ENCODE results near the gene MCAT. TPM values are rescaled to one million over a fixed set of nuclear protein-coding genes. Genes with fewer than 3 reads are reported as not detected.

Gene MCAT
- total RNA-seq, 3 donors from 2014 or later: 18.6 to 31.1 (median 26.2) TPM

DNA sequence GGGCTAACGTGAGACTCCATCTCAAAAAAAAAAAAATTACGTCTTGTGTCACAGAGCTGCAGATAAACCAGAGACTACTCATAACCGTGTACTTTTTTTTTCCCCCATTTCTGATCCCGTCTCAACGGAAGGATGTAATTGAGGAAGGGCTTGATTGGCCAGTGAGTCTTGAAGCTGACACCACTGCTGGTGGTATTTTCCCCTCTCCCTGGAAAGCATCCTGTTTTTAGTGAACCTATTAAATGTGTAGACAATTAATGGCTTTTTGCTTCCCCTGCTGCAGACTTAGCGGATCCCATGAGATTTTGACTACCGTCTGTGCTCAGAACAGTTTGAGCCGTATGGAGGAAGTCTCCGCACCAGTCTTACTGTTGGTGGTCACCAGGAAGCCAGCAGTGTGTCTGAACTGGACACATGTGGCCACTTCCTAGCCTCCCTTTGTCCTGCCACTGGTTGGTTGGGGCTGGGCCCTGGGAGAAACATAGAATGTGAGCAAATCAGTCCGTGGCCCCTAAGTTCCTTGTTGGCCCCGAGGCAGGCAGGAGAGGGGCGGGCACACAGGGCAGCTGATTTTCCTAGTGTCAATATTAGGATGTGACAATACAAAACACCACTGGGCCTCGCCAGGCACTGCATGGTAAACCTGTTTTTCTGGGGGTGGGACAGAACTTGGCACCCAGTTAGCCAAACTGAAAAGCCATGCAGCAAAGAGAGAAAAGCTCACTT lies 29.5 kb downstream of the MCAT start:
- Histone ChIP-seq H3K4me3 (no peak overlapping the region), H3K9me3 (no peaks in the 10 kb centered on the region), H3K4me1 (peaks cover 3 to 5% of the 10 kb centered on the region in 2 donors), H3K27me3 (peaks cover 0 to 3% of the 10 kb centered on the region in 2 donors), H3K27ac (peak overlapping the region; percentile 68 to 72), H3K36me3 (no peaks in the 10 kb centered on the region)
- intact Hi-C loops (cut with DNase I; ENCODE audit: low total_unique reads): no loop called here
- TF ChIP-seq POLR2A (IDR thresholded peaks at IDR 0.05) (no peak), CTCF (IDR thresholded peaks at IDR 0.05) (no peak), POLR2AphosphoS5 (IDR thresholded peaks at IDR 0.05) (no peak)
- peak; percentile 53 to 77 for DNase-seq (ENCODE audit: low spot score in 2 of 2)

GRCh38 chr22:43110927-43111623 lies 32.1 kb downstream of the MCAT start:
- Histone ChIP-seq H3K9me3 (no peaks in the 10 kb centered on the region), H3K4me1 (peaks cover 3 to 5% of the 10 kb centered on the region in 2 donors), H3K36me3 (no peaks in the 10 kb centered on the region), H3K27me3 (peaks cover 0 to 3% of the 10 kb centered on the region in 2 donors), H3K27ac (peak overlapping the region; percentile 30 to 76), H3K4me3 (peak overlapping the region; percentile 41 to 71 (median 70))
- DNase-seq (ENCODE audit: low spot score in 2 of 2): peak; percentile 35 to 72
- intact Hi-C loops (cut with DNase I; ENCODE audit: low total_unique reads): no loop called here
- TF ChIP-seq CTCF (IDR thresholded peaks at IDR 0.05) (no peak), POLR2AphosphoS5 (IDR thresholded peaks at IDR 0.05) (peak in 1 of 3 donors; percentile 19), POLR2A (IDR thresholded peaks at IDR 0.05) (no peak)

- no peaks in the 10 kb centered on the region for H3K36me3 ChIP-seq
- no peaks in the 10 kb centered on the region for H3K9me3 ChIP-seq
- H3K27ac ChIP-seq: peak within 1 kb of the TSS; percentile 30 to 76
- TF ChIP-seq POLR2AphosphoS5 (IDR thresholded peaks at IDR 0.05) (no peak), CTCF (IDR thresholded peaks at IDR 0.05) (no peak), POLR2A (IDR thresholded peaks at IDR 0.05) (no peak)
- H3K4me1 ChIP-seq: peaks cover 3 to 5% of the 10 kb centered on the region in 2 donors
- intact Hi-C loops (cut with DNase I; ENCODE audit: low total_unique reads): no loop called here
- H3K27me3 ChIP-seq: peaks cover 0 to 3% of the 10 kb centered on the region in 2 donors
- H3K4me3 ChIP-seq: peak within 1 kb of the TSS; percentile 41 to 71 (median 70)
- peak in 1 of 2 donors; percentile 56 for DNase-seq (ENCODE audit: low spot score in 2 of 2)
These were observed 32.7 kb downstream of the MCAT start, which contains the start of gene BIK for GRCh38 chr22:43110444-43110926. BIK (plus strand) TSS chr22:43110750; CDS start chr22:43124023, 13,273 bp downstream.

DNA sequence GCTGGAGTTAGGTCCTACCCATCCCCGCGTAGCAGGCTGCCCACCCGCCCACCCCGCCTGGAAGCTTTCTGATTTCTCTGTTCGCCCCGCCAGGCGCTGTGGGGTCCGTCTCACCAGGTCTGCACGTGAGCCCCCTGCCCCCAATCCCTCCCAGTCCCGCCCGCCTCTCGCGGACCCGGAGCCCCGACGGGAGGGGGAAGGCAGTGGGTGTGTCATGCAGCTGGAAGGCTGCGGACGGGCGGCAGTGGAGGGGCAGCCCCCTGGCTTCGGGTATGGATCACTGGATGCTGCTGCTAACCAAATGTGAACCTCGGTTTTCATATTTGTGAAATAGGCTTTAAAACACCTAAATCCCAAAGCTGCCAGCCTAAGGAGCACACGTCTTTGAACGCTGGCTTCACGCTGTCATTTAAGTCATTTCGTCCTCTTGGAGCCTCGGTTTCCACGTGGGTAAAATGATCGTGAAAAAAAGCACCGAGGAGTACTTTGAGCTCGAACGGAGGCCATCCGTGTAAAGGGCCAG lies 33.2 kb downstream of the MCAT start:
- H3K27ac ChIP-seq: no peak overlapping the region
- peak overlapping the region; percentile 41 to 71 (median 70) for H3K4me3 ChIP-seq
- intact Hi-C loops (cut with DNase I; ENCODE audit: low total_unique reads): no loop called here
- H3K36me3 ChIP-seq: no peaks in the 10 kb centered on the region
- H3K9me3 ChIP-seq: no peaks in the 10 kb centered on the region
- H3K4me1 ChIP-seq: peaks cover 3 to 5% of the 10 kb centered on the region in 2 donors
- TF ChIP-seq POLR2AphosphoS5 (IDR thresholded peaks at IDR 0.05) (no peak), POLR2A (IDR thresholded peaks at IDR 0.05) (no peak), CTCF (IDR thresholded peaks at IDR 0.05) (no peak)
- H3K27me3 ChIP-seq: peaks cover 0 to 3% of the 10 kb centered on the region in 2 donors
- no peak for DNase-seq (ENCODE audit: low spot score in 2 of 2)

All from breast epithelium (tissue), 4 donors.